Mucosa of descending colon (tissue), 3 donors: ENCODE data around the gene NFKBIE. TPM values are rescaled to one million over a fixed set of nuclear protein-coding genes. Genes with fewer than 3 reads are reported as not detected.
"Not testable (repeated sequence)": the region's sequence is repeated elsewhere in the genome, so short reads cannot be mapped to it uniquely, and the experiment has no call there.

Experiments used
- ATAC-seq: fragments of 200-7000 bp; cut with Tn5 transposase; one replicate; pipeline ENCODE4 v1.9.1; 2020; ENCODE audit warnings: mild to moderate bottlenecking, moderate library complexity
- DNase-seq, 3 donors: peaks; one replicate each; pipeline ENCODE4 v3.0.0-alpha.2; 2020
- H3K36me3 ChIP-seq: fragments of 200-600 bp; one replicate; pipeline ENCODE4 v1.8.0; 2021; ENCODE audit warnings: low read depth, mild to moderate bottlenecking
- H3K4me1 ChIP-seq: fragments of 200-600 bp; one replicate; pipeline ENCODE4 v1.8.0; 2021; ENCODE audit warnings: low read depth, mild to moderate bottlenecking
- H3K4me3 ChIP-seq: fragments of 200-600 bp; one replicate; pipeline ENCODE4 v1.8.0; 2021; ENCODE audit warnings: mild to moderate bottlenecking
- H3K9me3 ChIP-seq: fragments of 200-600 bp; one replicate; pipeline ENCODE4 v1.8.0; 2021; ENCODE audit warnings: mild to moderate bottlenecking
- CTCF ChIP-seq: fragments of 200-600 bp; IDR thresholded peaks from one replicate; pipeline ENCODE4 v1.8.0; 2022; ENCODE audit warnings: antibody characterized with exemption, mild to moderate bottlenecking
- intact Hi-C, 2 donors: fragments of 100-400 bp; cut with DNase I in 1 of 2; cut with micrococcal nuclease in 1 of 2; formaldehyde crosslinking; loops; one replicate each; pipeline versions ENCODE4 v1.11.0 to v1.11.1; 2022; cut with DNase I, micrococcal nuclease
- total RNA-seq, 3 donors: library from RNA; stranded (reverse); fragmentation: NEBNext Ultra II Directional in 2 of 3; extraction: Animal tissue kit (Norgen Biotek cat#: 25700) in 2 of 3; gene quantifications; one replicate each; pipeline versions ENCODE4 v1.2.1 to v1.2.4, GENCODE V29; 2021 to 2023
- donor health status: DM: no; HTN: no; CAD: no; lungs with moderate emphysema.
- donor health status: DM: no; HTN: no; CAD: no.
- donor health status: DM: no; HTN: yes; CAD: no.

NFKBIE gene
- total RNA-seq, 3 donors from 2014 or later = 8.7 to 13.4 (median 10.8) TPM

- TF ChIP-seq CTCF = no peak
- Histone ChIP-seq H3K4me3 (no peak overlapping the region), H3K9me3 (no peaks in the 10 kb centered on the region), H3K4me1 (peaks cover 13% of the 10 kb centered on the region), H3K36me3 (no peaks in the 10 kb centered on the region)
- no peak for ATAC-seq
- no peak for DNase-seq
- intact Hi-C loops = loop anchor here in 1 of 2 donors (10.0 kb wide), 1 partner anchor 58 kb away; no protein-coding TSS in a partner anchor
These were observed 32.4 kb downstream of the NFKBIE start for GRCh38 chr6:44232676-44233566.

GRCh38 chr6:44231426-44231825 lies 33.9 kb downstream of the NFKBIE start:
- not testable (repeated sequence) for H3K4me3 ChIP-seq, H3K4me1 ChIP-seq, DNase-seq, ATAC-seq, H3K9me3 ChIP-seq, H3K36me3 ChIP-seq
- intact Hi-C loops = loop anchor here in 1 of 2 donors (10.0 kb wide), 1 partner anchor 57 kb away; no protein-coding TSS in a partner anchor

DNA sequence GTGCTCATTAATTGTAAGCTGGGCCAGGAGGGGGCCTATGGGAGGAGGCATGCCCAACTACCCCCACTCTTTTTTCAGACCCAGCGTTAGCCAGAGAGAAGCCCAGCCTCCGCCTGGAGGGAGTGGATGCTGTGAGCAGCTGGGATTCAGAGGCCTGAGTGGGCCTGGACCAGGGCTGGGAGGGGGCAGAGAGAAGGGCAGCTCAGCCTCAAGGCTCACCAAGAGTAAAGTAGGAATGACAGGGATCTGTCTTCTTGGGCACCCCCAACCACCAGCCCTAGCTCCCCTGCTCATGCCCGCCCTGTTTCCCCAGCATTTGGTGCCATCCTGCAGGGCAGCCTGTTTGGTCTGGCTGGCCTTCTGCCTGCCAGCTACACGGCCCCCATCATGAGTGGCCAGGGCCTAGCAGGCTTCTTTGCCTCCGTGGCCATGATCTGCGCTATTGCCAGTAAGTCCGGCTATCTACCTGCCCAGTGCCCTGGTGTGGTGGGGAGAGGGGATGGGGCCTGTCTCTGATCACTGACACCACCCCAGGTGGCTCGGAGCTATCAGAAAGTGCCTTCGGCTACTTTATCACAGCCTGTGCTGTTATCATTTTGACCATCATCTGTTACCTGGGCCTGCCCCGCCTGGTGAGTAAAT lies 35.2 kb downstream of the NFKBIE start:
- Histone ChIP-seq H3K4me1 (peaks cover 9% of the 10 kb centered on the region), H3K9me3 (no peaks in the 10 kb centered on the region), H3K4me3 (no peak overlapping the region), H3K36me3 (no peaks in the 10 kb centered on the region)
- intact Hi-C loops = loop anchor here in 1 of 2 donors (10.0 kb wide), 1 partner anchor 55 kb away; no protein-coding TSS in a partner anchor
- DNase-seq = no peak
- no peak for ATAC-seq
- no peak for TF ChIP-seq CTCF

GRCh38 chr6:44229376-44230033 lies 35.8 kb downstream of the NFKBIE start:
- no peak for TF ChIP-seq CTCF
- DNase-seq = no peak
- Histone ChIP-seq H3K4me3 (no peak overlapping the region), H3K36me3 (no peaks in the 10 kb centered on the region), H3K9me3 (no peaks in the 10 kb centered on the region), H3K4me1 (peaks cover 3% of the 10 kb centered on the region)
- intact Hi-C loops = loop anchor here in 1 of 2 donors (10.0 kb wide), 1 partner anchor 55 kb away; no protein-coding TSS in a partner anchor
- ATAC-seq = no peak

GRCh38 chr6:44228836-44229235 lies 36.5 kb downstream of the NFKBIE start:
- Histone ChIP-seq H3K4me1 (peaks cover 6% of the 10 kb centered on the region), H3K9me3 (no peaks in the 10 kb centered on the region), H3K4me3 (no peak overlapping the region), H3K36me3 (no peaks in the 10 kb centered on the region)
- intact Hi-C loops = no loop called here
- TF ChIP-seq CTCF = no peak
- no peak for DNase-seq
- ATAC-seq = no peak
